Stimulated activated CD8-positive, alpha-beta memory T cell treated with anti-CD3 and anti-CD28 coated beads, Interleukin-7, amount 100 ng/mL, for 4 hours (primary cell): Measurements from ENCODE around the gene ALG1.
"Not testable (repeated sequence)": the region's sequence is repeated elsewhere in the genome, so short reads cannot be mapped to it uniquely, and the experiment has no call there.

Experiments
- DNase-seq, 2 donors: peaks; one replicate each; pipeline ENCODE4 v3.0.0-alpha.2; 2020; ENCODE audit warnings: low read depth in 2 of 2

ALG1 gene

DNA sequence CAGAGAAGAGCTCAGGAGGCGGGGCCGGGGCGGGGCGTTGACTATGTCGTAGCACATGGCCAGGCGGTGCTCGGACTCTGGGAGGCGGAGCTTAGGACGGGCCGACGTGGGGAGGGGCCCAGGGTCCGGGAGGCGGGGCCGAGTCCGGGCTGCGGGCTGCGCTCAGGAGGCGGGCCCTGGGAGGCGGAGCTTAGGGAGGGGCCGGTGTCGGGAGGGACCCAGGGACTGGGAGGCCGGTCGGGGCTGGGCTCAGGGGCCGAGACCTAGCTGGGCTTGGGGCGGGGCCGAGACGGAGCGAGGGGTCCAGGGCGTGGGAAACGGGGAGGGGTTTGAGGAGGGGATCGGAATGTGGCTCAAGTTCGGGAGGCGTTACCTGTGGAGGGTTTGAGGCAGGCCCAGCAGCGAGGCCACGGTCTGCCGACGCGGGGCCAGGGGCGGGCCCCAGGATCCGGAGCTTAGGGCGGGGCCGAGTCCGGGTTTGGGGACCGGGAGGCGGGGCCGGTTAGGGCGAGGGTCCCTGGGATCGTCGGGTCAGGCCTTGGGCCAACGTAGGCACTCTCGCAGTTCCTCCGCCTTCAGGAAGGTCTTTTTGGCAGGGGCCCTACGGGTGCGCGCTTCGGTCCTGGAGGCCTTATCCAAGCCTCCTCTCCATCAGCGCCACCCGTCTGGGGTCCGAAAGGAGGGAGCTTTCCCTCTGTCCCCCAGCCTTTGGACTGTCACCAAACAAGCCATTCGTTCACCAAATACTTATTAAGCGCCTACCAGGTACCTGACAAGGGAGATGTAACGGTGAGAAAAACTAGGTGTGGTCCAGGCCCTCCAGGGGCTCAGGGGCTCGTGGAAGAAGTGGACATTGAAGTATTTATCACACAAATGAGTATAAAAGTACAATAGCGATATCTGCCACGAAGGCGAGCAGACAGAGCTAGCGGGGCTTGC, 26.8 kb downstream of the ALG1 start:
- DNase-seq, result peak; percentile 94 to 95

DNA sequence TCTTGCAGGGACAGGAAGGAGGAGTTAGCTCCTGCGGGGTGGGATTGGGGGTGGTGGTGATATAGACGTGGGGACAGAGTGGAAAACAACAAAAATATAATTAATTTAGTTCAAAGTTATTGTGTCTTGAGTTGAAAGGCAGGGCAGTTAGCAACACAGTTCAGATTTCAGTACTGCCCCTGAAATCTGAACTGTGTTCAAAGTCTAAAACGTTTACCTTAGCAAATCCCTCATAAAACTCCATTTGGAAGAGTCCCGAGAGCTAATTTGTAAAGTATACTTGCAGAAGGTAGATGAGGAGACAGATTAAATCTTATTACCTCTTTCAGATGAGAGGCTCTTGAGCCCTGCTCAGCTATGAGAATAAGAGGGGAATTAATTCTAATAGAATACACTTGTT, 27.5 kb downstream of the ALG1 start:
- not testable (repeated sequence) for DNase-seq

- not testable (repeated sequence) for DNase-seq
Observed at GRCh38 chr16:5103296-5104032, 31.8 kb downstream of the ALG1 start.

DNA sequence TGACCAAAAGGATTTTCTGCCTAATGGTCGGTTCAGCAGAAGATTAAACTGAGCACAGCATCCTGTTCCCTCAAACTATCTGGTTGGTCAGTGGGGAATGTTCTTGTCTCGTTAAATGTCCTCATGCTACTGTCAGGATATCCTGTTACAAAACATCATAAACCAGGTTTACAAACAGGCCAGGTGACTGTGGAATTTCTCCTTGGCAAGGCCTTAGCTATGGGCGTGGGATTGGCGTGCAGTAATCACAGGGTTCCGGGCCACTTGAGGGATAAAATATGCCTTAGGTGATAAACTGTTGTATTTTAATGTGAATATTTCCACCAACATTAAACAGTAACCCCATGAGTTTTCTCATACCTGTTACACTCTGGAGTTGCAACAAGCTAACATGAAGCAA, 33.4 kb downstream of the ALG1 start:
- not testable (repeated sequence) for DNase-seq

DNA sequence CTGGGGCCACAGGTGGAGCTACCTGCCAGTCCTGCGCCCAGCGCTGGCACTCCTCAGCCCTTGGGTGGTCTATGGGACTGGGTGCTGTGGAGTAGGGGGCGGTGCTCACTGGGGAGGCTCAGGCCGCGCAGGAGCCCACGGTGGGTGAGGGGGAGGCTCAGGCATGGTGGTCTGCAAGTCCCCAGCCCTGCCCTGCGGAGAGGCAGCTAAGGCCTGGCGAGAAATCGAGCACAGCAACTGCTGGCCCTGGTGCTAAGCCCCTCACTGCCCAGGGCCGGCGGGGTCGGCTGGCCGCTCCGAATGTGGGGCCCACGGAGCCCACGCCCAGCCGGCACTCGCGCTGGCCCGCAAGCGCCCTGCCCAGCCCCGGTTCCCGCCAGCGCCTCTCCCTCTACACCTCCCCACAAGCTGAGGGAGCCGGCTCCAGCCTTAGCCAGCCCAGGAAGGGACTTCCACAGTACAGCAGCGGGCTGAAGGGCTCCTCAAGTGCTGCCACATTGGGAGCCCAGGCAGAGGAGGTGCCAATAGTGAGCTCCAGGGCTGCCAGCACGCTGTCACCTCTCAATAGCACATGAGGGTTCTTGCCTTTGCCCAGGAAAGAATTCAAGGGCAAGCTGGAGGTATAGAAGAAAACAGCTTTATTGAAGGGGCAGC, 37.0 kb downstream of the ALG1 start:
- DNase-seq, result no peak

DNA sequence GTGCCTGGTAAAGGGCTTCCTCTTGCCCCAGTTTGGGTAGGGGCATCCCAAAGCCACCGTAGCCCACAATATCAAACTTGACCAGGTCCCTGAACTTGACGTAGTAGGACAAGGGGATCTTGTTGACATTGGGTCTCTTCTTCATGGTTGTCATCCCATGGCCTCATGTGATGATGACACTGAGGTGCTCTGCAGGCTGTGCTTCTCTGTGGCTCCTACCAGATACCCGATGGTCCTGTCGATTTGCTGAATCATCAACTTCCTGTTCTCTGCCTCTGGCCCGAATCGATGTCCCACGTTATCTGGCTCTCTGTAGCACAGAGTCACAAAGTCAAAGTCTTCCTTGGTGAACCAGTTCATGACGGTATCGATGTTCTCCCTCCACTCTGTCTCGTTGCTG, 39.3 kb downstream of the ALG1 start:
- DNase-seq, result not testable (repeated sequence)

- DNase-seq, result not testable (repeated sequence)
Observed at GRCh38 chr16:5116780-5117295, 45.2 kb downstream of the ALG1 start.

DNA sequence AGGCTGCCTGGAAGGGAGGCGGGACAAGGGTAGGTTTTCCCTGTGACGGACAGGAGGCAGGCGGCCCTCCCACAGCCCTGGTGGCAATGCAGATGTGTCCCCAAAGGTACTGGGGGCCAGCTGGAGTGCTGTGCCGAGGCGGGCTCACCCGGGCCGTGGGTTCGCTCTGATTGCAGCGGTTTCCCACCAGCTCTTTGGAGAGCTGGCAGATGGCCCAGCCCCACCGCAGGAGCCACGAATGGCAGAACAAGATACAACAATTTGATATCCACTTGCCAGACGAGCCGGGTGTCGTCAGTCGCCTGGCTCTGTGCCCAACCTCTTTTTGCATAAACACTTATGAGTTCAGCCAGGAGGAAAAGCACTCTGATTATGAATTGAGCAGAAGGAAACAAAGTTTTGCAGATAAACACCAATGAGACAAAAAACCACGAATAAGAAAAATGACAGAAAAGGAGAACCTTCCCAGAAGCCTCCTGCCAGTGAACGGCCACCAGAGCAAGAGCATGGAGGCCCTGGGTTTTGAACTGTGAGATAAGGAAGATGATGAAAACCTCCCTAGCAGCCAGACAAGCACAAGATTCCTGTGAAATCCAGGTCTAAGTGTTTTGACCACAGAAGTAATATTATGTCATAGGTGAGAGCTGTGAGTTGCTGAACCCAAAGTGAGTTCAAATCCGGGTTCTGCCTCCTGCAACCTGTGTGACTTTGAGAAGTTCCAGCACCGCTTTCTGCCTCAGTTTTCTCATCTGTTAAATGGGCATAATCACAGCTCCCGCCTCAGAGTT, 45.9 kb downstream of the ALG1 start:
- peak in 1 of 2 donors; percentile 9 for DNase-seq

DNA sequence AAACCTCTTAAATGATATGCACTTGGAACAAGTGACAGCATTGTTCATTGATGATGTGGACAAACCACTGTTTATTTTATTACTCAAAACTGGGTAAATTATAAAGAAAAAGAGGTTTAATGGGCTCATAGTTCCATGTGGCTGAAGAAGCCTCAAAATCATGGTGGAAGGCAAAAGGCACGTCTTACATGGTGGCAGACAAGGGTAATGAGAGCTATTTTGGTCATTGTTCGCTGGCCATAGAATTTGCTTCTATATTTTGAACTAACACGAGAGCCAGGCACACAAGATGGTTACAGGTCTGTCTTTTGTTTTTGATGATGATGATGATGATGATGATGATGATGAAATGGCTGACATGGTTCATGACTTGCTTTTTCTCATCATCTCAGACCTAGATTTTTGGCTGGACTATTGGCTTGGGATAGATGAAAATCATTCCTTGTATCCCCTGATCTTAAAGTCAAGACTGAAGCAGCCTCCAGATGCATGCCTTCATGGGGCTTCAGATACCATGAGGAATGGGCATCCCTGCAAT, 59.9 kb downstream of the ALG1 start:
- DNase-seq, result not testable (repeated sequence)

GRCh38 chr16:5132915-5133600, 61.4 kb downstream of the ALG1 start:
- not testable (repeated sequence) for DNase-seq

- not testable (repeated sequence) for DNase-seq
Observed at GRCh38 chr16:5134739-5135452, 63.3 kb downstream of the ALG1 start.
